ENCODE data around the gene CMTM2. TPM values are rescaled to one million over a fixed set of nuclear protein-coding genes. Genes with fewer than 3 reads are reported as not detected.

The CMTM2 gene, protein sequence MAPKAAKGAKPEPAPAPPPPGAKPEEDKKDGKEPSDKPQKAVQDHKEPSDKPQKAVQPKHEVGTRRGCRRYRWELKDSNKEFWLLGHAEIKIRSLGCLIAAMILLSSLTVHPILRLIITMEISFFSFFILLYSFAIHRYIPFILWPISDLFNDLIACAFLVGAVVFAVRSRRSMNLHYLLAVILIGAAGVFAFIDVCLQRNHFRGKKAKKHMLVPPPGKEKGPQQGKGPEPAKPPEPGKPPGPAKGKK
- 0.41 TPM in 1 of 2 replicates, not detected in the other for total RNA-seq (ENCODE audit: low replicate concordance)
- long read RNA-seq = 0 reads

DNA sequence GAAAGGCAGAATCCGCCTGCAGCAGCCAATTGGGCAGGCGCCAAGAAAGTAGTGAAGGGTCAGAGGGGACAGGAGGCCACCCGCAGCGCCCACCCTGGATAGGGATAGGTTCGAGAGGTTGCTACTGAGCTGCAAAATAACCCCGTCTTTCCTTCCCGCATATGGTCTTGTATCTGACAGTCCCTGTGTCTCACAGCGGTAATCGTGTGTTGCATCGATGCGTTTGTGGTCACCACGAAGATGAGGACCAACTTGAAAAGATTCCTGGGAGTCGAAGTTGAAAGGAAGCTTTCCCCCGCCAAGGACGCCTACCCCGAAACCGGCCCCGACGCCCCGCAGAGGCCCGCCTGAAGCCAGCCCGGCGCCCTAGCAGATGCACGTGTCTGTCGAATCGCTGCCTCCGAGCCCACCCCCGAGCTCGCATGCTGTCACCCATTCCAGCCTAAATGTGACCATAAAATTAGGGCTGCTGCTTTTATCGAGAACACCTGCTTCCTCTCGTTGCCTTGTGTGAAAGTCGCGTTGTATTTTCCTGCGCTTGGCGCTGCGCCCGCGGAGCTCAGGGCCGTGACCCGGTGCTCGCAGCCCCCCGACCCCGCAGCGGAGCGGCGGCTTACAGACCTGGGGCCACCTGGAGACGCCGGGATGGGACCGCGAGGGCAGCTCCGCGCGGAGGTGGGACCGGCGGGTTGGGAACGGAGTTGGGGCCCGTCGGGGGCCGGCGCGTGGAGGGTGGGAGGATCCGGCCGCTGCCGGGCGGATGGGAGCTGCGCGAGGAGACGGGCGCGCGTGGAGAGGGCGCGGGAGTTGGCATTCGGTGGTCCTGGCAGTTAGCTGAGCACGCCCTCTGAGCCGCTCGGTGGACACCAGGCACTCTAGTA, at the start of gene CMTM2:
TSS of gene CMTM2 (plus strand) at position 813 of the 881 bp plus-strand sequence. CDS start 145 bp downstream, outside the sequence.
- H3K4me3 Mint-ChIP-seq = no peak within 1 kb of the TSS
- no peak within 1 kb of the TSS for H3K27ac Mint-ChIP-seq
- H3K9me3 Mint-ChIP-seq = no peaks in the 10 kb centered on the region
- H3K4me1 Mint-ChIP-seq (ENCODE audit: unreplicated experiment) = peaks cover 14% of the 10 kb centered on the region
- peaks cover 20% of the 10 kb centered on the region for H3K27me3 Mint-ChIP-seq
- peaks cover 6% of the 10 kb centered on the region for H3K36me3 Mint-ChIP-seq
- DNase-seq (ENCODE audit: extremely low spot score, unreplicated experiment) = no peak
- TF ChIP-seq, protein P1, sequence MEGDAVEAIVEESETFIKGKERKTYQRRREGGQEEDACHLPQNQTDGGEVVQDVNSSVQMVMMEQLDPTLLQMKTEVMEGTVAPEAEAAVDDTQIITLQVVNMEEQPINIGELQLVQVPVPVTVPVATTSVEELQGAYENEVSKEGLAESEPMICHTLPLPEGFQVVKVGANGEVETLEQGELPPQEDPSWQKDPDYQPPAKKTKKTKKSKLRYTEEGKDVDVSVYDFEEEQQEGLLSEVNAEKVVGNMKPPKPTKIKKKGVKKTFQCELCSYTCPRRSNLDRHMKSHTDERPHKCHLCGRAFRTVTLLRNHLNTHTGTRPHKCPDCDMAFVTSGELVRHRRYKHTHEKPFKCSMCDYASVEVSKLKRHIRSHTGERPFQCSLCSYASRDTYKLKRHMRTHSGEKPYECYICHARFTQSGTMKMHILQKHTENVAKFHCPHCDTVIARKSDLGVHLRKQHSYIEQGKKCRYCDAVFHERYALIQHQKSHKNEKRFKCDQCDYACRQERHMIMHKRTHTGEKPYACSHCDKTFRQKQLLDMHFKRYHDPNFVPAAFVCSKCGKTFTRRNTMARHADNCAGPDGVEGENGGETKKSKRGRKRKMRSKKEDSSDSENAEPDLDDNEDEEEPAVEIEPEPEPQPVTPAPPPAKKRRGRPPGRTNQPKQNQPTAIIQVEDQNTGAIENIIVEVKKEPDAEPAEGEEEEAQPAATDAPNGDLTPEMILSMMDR (conservative IDR thresholded peaks at IDR 0.05) = no peak

DNA sequence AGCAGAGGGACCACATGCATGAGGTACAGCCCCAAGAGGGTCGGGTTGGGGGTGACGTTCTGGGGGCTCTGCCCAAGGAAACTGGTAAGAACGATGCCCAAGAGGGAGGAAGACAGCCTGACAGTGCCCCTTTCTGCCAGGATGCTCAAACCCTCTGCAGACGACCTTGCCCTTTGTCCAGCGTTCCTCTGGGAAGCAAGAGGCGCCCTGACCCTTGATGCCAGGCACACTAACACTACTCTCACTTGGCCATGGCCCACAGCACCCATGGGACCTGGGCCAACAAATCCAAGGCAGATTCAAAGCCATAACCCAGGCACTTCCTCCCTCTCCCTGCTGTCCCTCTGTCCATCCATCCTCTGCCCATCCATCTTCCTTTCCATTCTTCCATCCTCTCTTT, 49.8 kb upstream of the CMTM2 start:
- DNase-seq (ENCODE audit: extremely low spot score, unreplicated experiment) = no peak
- no peak overlapping the region for H3K27ac Mint-ChIP-seq
- no peaks in the 10 kb centered on the region for H3K27me3 Mint-ChIP-seq
- no peak overlapping the region for H3K4me3 Mint-ChIP-seq
- H3K9me3 Mint-ChIP-seq = no peaks in the 10 kb centered on the region
- no peaks in the 10 kb centered on the region for H3K4me1 Mint-ChIP-seq (ENCODE audit: unreplicated experiment)
- TF ChIP-seq, protein P1 (conservative IDR thresholded peaks at IDR 0.05) = no peak
- H3K36me3 Mint-ChIP-seq = peaks cover 13% of the 10 kb centered on the region

DNA sequence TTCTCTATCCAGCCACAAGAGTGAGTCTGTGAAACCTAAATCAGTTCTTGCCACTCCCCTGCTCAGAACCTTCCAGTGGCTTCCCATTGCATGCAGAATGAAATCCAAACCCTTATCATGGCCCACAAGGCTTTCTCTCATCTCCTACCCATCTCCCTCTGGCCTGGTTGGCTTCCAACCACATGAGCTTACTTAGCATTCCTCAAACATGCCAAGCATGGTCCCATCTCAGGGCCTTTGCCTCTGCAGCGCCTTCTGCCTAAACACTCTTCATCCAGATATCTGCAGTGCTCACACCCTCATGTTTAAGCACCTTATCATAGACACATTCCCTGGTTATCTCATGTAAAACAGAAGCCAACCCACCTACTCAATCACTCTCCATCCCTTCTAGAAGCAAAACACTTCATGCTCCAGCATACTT, 44.9 kb upstream of the CMTM2 start:
- peaks cover 26% of the 10 kb centered on the region for H3K36me3 Mint-ChIP-seq
- TF ChIP-seq, protein P1 (conservative IDR thresholded peaks at IDR 0.05) = no peak
- DNase-seq (ENCODE audit: extremely low spot score, unreplicated experiment) = no peak
- no peak overlapping the region for H3K27ac Mint-ChIP-seq
- H3K4me3 Mint-ChIP-seq = no peak overlapping the region
- no peaks in the 10 kb centered on the region for H3K9me3 Mint-ChIP-seq
- H3K27me3 Mint-ChIP-seq = no peaks in the 10 kb centered on the region
- no peaks in the 10 kb centered on the region for H3K4me1 Mint-ChIP-seq (ENCODE audit: unreplicated experiment)

DNA sequence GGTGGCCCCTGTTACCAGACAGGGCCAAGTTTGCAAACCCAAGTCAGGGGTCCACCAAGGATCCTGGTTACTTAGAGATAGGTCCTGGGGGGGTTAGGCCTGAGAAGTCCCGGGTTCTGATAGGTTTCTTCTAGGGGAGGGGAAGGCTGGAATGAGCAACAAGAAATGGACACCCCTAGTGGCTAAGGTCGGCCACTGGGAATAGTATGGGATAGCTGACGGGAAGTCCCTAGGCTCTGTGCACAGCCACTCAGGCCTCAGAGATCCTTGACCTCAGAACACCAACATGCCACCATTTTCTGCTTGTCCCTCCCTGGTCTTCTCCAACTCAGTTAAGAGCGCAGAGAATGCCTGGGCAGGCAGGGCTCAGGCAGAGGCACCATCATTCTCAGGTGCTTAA, 42.7 kb upstream of the CMTM2 start:
- Mint-ChIP-seq H3K4me3 (no peak overlapping the region), H3K4me1 (ENCODE audit: unreplicated experiment) (peaks cover 3% of the 10 kb centered on the region)
- DNase-seq (ENCODE audit: extremely low spot score, unreplicated experiment) = no peak

DNA sequence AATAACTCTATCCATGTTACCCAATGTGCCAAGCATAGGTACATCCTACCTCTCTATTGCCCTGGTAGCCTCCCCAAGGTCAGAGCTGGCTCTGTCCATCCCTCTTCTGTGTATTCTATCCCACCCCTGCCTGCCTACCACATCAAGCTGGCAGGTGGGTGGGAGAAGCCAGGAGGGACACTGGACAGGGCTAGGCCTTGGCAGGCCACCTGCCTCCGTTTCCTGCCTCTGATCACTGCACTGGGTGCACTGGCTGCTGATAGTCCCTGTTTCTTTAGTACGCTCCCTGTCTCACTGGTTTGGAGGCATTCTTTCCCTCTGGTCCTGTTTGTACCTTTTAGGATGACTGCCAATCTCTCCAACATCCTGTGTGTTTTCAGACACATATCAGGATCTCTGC, 42.0 kb upstream of the CMTM2 start:
- Mint-ChIP-seq H3K4me3 (no peak overlapping the region), H3K27ac (no peak overlapping the region), H3K4me1 (ENCODE audit: unreplicated experiment) (peaks cover 9% of the 10 kb centered on the region), H3K9me3 (no peaks in the 10 kb centered on the region), H3K27me3 (no peaks in the 10 kb centered on the region), H3K36me3 (peaks cover 21% of the 10 kb centered on the region)
- TF ChIP-seq, protein P1 (conservative IDR thresholded peaks at IDR 0.05) = no peak
- no peak for DNase-seq (ENCODE audit: extremely low spot score, unreplicated experiment)

More for the DNA sequence above, 42.7 kb upstream of the CMTM2 start:
- TF ChIP-seq, protein P1 (conservative IDR thresholded peaks at IDR 0.05) = no peak
- H3K27me3 Mint-ChIP-seq = no peaks in the 10 kb centered on the region
- no peaks in the 10 kb centered on the region for H3K9me3 Mint-ChIP-seq
- H3K27ac Mint-ChIP-seq = no peak overlapping the region
- peaks cover 19% of the 10 kb centered on the region for H3K36me3 Mint-ChIP-seq
